ENCODE measurements around the gene TUFT1. TPM values are rescaled to one million over a fixed set of nuclear protein-coding genes. Genes with fewer than 3 reads are reported as not detected.

Gene TUFT1
- total RNA-seq, 1 experiment from 2014 or later: 7.9 TPM

DNA sequence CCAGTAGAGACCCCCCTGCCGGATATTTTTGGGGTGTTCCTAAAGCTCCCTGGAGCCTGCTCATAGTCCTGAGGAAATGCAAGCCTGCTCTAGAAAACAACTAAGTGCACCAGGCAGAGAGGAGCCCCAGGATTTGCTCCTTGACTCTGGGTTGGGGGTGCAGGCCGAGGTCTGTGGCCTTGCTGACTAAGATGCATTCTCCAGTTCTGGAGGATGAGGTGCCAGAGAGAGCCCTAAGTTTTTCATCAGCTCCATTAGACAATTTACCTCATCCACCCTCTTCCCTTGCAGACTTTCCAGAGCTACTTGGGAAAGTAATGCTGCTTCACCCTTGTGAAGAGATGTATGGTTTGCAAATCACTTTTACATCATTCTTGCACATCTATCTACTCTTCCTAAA lies 9.1 kb downstream of the TUFT1 start:
- no peaks in the 10 kb centered on the region for H3K27me3 Mint-ChIP-seq (ENCODE audit: low read depth)
- TF ChIP-seq RORB (CRISPR knock-in tag; IDR thresholded peaks at IDR 0.05) (no peak), RELA (CRISPR knock-in tag; IDR thresholded peaks at IDR 0.05; ENCODE audit: borderline replicate concordance) (no peak), FOXP1 (CRISPR knock-in tag; IDR thresholded peaks at IDR 0.05; ENCODE audit: borderline replicate concordance) (no peak), MYBL2 (CRISPR knock-in tag; IDR thresholded peaks at IDR 0.05) (no peak)
- no peak overlapping the region for H3K27ac Mint-ChIP-seq
- ChIA-PET POLR2A (interaction anchor here (1.7 kb wide), 1 partner anchor 10 kb away, joined by 8 read pairs; the partner anchor contains the start of gene TUFT1), CTCF (interaction anchor here (1.1 kb wide), 1 partner anchor 9 kb away, joined by 5 read pairs; the partner anchor contains the start of gene TUFT1)
- DNase-seq (ENCODE audit: low spot score) (no peak), ATAC-seq (no peak)
- no peak overlapping the region for H3K4me3 Mint-ChIP-seq
- H3K36me3 Mint-ChIP-seq: no peaks in the 10 kb centered on the region
- H3K4me1 Mint-ChIP-seq: peaks cover 18% of the 10 kb centered on the region
- no peaks in the 10 kb centered on the region for H3K9me3 Mint-ChIP-seq

DNA sequence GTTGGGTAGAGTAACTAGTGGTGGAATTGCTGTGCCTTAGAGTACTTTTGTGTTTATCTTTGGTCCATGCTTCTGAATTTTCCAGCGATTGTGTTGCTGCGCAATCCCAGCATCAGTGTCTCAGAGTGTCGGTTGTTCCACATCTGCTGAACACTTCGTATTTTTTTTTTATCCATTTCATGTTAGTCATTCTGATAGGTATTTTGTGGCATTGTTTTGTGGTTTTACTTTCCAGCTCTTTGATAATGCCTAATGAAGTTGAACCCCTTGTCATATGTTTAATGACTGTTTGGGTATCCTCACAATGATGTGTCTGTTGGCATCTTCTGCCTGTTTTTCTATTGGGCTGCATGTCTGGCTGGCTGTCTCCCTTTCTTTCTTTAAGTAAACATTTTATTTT lies 13.6 kb downstream of the TUFT1 start:
- ChIA-PET CTCF (no interaction called here), POLR2A (no interaction called here)
- TF ChIP-seq RORB (CRISPR knock-in tag; IDR thresholded peaks at IDR 0.05) (no peak), MYBL2 (CRISPR knock-in tag; IDR thresholded peaks at IDR 0.05) (no peak), GRHL2 (CRISPR knock-in tag; IDR thresholded peaks at IDR 0.05; ENCODE audit: insufficient replicate concordance, severe bottlenecking) (no peak)
- H3K4me3 Mint-ChIP-seq: no peak overlapping the region
- H3K4me1 Mint-ChIP-seq: 0 out of 2 replicates have a peak, but pooled peaks cover 2% of the 10 kb centered on the region
- H3K36me3 Mint-ChIP-seq: no peaks in the 10 kb centered on the region
- no peaks in the 10 kb centered on the region for H3K27me3 Mint-ChIP-seq (ENCODE audit: low read depth)
- ATAC-seq (no peak), DNase-seq (ENCODE audit: low spot score) (no peak)
- no peaks in the 10 kb centered on the region for H3K9me3 Mint-ChIP-seq
- no peak overlapping the region for H3K27ac Mint-ChIP-seq

DNA sequence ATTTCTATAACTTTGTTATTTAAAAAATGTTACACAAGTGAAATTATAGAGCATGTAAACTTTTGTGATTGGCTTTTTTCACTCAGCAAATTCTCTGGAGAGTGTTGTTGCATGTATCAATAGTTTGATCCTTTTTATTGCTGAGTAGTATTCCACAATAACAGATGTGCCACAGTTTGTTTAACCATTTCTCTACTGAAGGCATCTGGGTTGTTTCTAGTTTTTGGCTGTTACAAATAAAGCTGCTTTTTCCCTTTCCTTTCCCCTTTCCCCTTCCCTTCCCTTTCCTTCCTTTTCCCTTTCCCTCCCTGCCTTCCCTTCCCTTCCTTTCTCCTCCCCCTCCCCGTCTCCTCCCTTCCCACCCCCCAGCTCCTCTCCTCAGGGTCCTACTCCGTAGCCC lies 15.9 kb downstream of the TUFT1 start:
- ChIA-PET POLR2A (no interaction called here), CTCF (no interaction called here)
- no peak overlapping the region for H3K4me3 Mint-ChIP-seq
- H3K4me1 Mint-ChIP-seq: 0 out of 2 replicates have a peak, but pooled peaks cover 1% of the 10 kb centered on the region
- no peaks in the 10 kb centered on the region for H3K36me3 Mint-ChIP-seq
- no peaks in the 10 kb centered on the region for H3K9me3 Mint-ChIP-seq
- TF ChIP-seq CBFB (CRISPR knock-in tag; IDR thresholded peaks at IDR 0.05; ENCODE audit: low read depth) (no peak), EMX1 (CRISPR knock-in tag; IDR thresholded peaks at IDR 0.05) (no peak), ZNF121 (CRISPR knock-in tag; IDR thresholded peaks at IDR 0.05) (no peak), FOXP1 (CRISPR knock-in tag; IDR thresholded peaks at IDR 0.05; ENCODE audit: borderline replicate concordance) (no peak), HMGA2 (CRISPR knock-in tag; IDR thresholded peaks at IDR 0.05) (no peak), TEAD1 (CRISPR knock-in tag; IDR thresholded peaks at IDR 0.05) (no peak), SMAD4 (CRISPR knock-in tag; IDR thresholded peaks at IDR 0.05) (no peak), CREB1 (CRISPR knock-in tag; IDR thresholded peaks at IDR 0.05) (no peak), RELA (CRISPR knock-in tag; IDR thresholded peaks at IDR 0.05; ENCODE audit: borderline replicate concordance) (no peak), NFE2L1 (CRISPR knock-in tag; IDR thresholded peaks at IDR 0.05) (no peak), ZNF232 (CRISPR knock-in tag; IDR thresholded peaks at IDR 0.05) (no peak)
- TF ChIP-seq, protein P1, sequence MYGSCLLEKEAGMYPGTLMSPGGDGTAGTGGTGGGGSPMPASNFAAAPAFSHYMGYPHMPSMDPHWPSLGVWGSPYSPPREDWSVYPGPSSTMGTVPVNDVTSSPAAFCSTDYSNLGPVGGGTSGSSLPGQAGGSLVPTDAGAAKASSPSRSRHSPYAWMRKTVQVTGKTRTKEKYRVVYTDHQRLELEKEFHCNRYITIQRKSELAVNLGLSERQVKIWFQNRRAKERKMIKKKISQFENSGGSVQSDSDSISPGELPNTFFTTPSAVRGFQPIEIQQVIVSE (CRISPR knock-in tag; IDR thresholded peaks at IDR 0.05; ENCODE audit: borderline replicate concordance): no peak
- TF ChIP-seq, protein P2, sequence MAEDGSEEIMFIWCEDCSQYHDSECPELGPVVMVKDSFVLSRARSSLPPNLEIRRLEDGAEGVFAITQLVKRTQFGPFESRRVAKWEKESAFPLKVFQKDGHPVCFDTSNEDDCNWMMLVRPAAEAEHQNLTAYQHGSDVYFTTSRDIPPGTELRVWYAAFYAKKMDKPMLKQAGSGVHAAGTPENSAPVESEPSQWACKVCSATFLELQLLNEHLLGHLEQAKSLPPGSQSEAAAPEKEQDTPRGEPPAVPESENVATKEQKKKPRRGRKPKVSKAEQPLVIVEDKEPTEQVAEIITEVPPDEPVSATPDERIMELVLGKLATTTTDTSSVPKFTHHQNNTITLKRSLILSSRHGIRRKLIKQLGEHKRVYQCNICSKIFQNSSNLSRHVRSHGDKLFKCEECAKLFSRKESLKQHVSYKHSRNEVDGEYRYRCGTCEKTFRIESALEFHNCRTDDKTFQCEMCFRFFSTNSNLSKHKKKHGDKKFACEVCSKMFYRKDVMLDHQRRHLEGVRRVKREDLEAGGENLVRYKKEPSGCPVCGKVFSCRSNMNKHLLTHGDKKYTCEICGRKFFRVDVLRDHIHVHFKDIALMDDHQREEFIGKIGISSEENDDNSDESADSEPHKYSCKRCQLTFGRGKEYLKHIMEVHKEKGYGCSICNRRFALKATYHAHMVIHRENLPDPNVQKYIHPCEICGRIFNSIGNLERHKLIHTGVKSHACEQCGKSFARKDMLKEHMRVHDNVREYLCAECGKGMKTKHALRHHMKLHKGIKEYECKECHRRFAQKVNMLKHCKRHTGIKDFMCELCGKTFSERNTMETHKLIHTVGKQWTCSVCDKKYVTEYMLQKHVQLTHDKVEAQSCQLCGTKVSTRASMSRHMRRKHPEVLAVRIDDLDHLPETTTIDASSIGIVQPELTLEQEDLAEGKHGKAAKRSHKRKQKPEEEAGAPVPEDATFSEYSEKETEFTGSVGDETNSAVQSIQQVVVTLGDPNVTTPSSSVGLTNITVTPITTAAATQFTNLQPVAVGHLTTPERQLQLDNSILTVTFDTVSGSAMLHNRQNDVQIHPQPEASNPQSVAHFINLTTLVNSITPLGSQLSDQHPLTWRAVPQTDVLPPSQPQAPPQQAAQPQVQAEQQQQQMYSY (CRISPR knock-in tag; IDR thresholded peaks at IDR 0.05): no peak
- TF ChIP-seq, protein P3, sequence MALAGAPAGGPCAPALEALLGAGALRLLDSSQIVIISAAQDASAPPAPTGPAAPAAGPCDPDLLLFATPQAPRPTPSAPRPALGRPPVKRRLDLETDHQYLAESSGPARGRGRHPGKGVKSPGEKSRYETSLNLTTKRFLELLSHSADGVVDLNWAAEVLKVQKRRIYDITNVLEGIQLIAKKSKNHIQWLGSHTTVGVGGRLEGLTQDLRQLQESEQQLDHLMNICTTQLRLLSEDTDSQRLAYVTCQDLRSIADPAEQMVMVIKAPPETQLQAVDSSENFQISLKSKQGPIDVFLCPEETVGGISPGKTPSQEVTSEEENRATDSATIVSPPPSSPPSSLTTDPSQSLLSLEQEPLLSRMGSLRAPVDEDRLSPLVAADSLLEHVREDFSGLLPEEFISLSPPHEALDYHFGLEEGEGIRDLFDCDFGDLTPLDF (CRISPR knock-in tag; IDR thresholded peaks at IDR 0.05): no peak
- H3K27me3 Mint-ChIP-seq (ENCODE audit: low read depth): no peaks in the 10 kb centered on the region
- DNase-seq (ENCODE audit: low spot score) (no peak), ATAC-seq (no peak)
- no peak overlapping the region for H3K27ac Mint-ChIP-seq

All from WTC11 (cell line).